Stimulated activated CD4-positive, alpha-beta T cell treated with anti-CD3 and anti-CD28 coated beads, TNF-alpha, amount 100 ng/mL, for 1 hour (primary cell): ENCODE measurements around the gene MCOLN2.
"Not testable (repeated sequence)": the region's sequence is repeated elsewhere in the genome, so short reads cannot be mapped to it uniquely, and the experiment has no call there.

Source experiments
- DNase-seq, 3 donors: peaks; one replicate each; pipeline ENCODE4 v3.0.0-alpha.2; 2020; ENCODE audit warnings: low read depth in 3 of 3, low spot score in 1 of 3

The MCOLN2 gene

GRCh38 chr1:84907095-84907827, 89.7 kb downstream of the MCOLN2 start:
- no peak for DNase-seq

- DNase-seq: not testable (repeated sequence)
These were observed 94.2 kb downstream of the MCOLN2 start for GRCh38 chr1:84902727-84903126.

DNA sequence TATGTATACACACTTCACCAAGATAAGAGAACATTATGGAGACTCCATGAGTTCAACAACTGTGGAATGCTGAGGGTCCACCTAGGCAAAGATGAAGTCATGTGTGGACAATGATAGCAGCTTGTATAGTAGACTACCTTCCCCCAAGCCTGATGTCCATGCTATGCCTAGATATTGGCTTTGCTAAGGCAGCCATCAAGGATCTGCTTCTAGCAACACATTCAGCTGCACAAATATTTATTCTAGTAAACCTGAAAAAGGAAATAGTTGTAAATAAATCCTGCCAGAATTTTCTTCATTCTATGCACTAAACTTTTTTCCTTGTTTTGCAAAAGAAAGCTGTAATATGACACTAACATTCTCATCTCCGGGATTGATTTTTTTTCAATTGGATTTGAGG, 96.9 kb downstream of the MCOLN2 start:
- DNase-seq: no peak

GRCh38 chr1:84896279-84896678, 100.6 kb downstream of the MCOLN2 start:
- no peak for DNase-seq

GRCh38 chr1:84892705-84893618, 104.0 kb downstream of the MCOLN2 start, which contains the start of gene LPAR3:
Gene LPAR3, minus strand, starts transcription at chr1:84893206. Its CDS starts 27,086 bp downstream, at chr1:84866120.
- DNase-seq: no peak

- no peak for DNase-seq
These were observed 106.3 kb downstream of the MCOLN2 start for GRCh38 chr1:84890566-84890965.

GRCh38 chr1:84889437-84889836, 107.5 kb downstream of the MCOLN2 start:
- no peak for DNase-seq

DNA sequence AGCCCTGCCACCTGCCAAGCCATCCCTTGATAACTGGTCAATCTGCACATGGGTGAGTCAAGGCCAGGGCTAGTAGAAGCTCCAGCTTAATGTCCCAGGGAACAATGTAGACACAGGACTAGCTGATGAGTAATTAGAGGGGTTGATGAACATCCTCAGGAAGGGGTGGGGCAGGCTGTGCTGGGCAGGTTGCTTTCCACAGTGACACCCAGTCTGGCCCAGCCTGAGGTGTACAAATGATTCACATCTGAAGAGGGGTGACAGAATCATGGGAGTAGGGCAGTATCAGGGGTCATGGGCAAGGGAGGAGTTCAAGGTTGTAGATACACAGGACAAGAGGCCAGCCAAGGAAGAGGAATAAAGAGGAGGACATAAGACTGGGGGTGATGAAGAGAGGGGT, 108.2 kb downstream of the MCOLN2 start:
- peak in 2 of 3 donors; percentile 3 to 15 for DNase-seq

GRCh38 chr1:84887261-84887934, 109.5 kb downstream of the MCOLN2 start:
- no peak for DNase-seq

- no peak for DNase-seq
These were observed 111.4 kb downstream of the MCOLN2 start for GRCh38 chr1:84885469-84885868.

DNA sequence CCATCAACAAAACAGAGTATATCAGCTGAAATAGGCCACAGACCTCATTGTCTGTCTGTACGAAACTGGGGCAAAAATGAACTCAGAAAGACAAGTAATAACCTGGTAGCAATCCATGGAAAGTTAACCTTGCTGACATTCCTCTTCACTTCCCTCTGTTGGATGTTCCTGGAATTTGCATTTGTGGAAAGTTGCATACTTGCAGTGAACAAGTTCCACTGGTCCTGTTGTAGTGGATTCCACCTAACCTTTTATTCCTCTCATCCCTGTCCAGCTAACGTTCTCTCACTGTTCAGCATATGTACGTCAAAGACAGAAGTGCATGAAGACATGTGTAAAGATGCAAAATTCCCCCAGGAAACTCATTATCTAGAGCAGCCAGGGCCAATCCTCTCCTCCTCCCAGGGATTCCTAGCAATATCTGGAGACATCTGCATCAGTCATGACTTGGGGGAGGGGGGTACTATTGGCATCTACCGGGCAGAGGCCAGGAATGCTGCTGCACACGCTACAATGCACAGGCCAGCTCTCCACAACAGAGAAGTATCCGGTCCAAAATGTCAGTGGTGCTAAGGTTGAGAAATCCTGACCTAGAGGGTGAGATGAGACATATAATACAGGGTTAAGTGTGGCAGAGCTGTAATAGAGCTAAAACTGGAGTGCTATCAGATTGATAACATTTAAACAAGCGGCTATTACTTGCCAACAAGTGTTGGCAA, 112.1 kb downstream of the MCOLN2 start:
- DNase-seq: no peak

- DNase-seq: no peak
These were observed 113.6 kb downstream of the MCOLN2 start for GRCh38 chr1:84883286-84883685.

- no peak for DNase-seq
These were observed 119.3 kb downstream of the MCOLN2 start for GRCh38 chr1:84877592-84877991.

DNA sequence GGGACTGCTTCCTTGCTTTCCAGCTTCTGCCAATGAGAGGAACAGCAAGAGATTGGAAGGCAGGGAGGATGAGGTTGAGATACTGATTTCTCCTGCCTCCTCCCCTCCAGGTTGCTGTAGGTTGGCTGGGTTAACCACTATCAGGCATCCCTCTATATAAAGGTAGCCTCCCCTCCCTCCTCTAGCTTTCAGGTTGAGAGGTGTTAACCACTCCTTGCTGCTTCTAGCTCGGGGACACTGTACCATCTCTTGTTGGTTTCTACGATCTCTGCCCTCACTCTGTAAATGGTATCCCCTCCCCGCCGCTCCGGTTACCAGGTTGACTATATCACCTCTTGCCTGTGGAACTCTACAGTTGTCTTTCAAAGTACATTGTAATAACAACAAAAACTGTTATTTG, 120.6 kb downstream of the MCOLN2 start:
- DNase-seq: no peak
